Endothelial cell of umbilical vein (primary cell): ENCODE results near the gene KBTBD4. TPM values are rescaled to one million over a fixed set of nuclear protein-coding genes. Genes with fewer than 3 reads are reported as not detected.

Experiments
- BruUV-seq: library from RNA; stranded (reverse); fragments of 400-500 nt; replicated peaks from 2 replicates; lab custom pipeline; 2021; lab: Mats Ljungman, UMichigan
- CTCF ChIA-PET: fragments of 300-600, 350-600 bp; sonication (Branson Sonifier 250); formaldehyde crosslinking; loops from one replicate; lab custom pipeline; 2021; ENCODE audit warnings: antibody characterized with exemption, inconsistent platforms; lab: Charles Lee
- POLR2A ChIA-PET: fragments of 300-600, 350-600 bp; sonication (Branson Sonifier 250); formaldehyde crosslinking; loops from one replicate; lab custom pipeline; 2021; ENCODE audit warnings: antibody characterized with exemption, inconsistent platforms; lab: Charles Lee
- DNase-seq: peaks from one replicate; pipeline ENCODE4 v3.0.0-alpha.2; 2011; ENCODE audit warnings: low read depth, low spot score
- FAIRE-seq: peaks from 2 replicates; lab custom pipeline; 2011; peaks lifted over from hg19 to GRCh38; lab: Jason Lieb, UNC
- H2AFZ ChIP-seq: 2 replicates; pipeline ENCODE4 v1.6.0; 2012; ENCODE audit warnings: low read depth, low read length, control low read depth, inconsistent platforms
- H3K27ac ChIP-seq: 2 replicates; pipeline ENCODE4 v1.5.1; 2011; ENCODE audit warnings: low read depth, mild to moderate bottlenecking, control low read depth, low read length, moderate library complexity; ENCODE audit not compliant: insufficient read depth
- H3K27me3 ChIP-seq, 2 experiments: 2 replicates each; pipeline versions ENCODE4 v1.6.0 to v1.6.1; 2011; ENCODE audit warnings: low read length in 2 of 2, mixed read lengths in 1 of 2; ENCODE audit not compliant: control insufficient read depth in 2 of 2, insufficient read depth in 2 of 2
- H3K36me3 ChIP-seq, 2 experiments: 2 replicates in 1 of 2; 3 replicates in 1 of 2; pipeline ENCODE4 v1.5.1; 2011; ENCODE audit warnings: low read length in 2 of 2, mild to moderate bottlenecking in 1 of 2, moderate library complexity in 1 of 2; ENCODE audit not compliant: control insufficient read depth in 2 of 2, insufficient read depth in 2 of 2; ENCODE audit errors: extremely low read depth in 1 of 2
- H3K4me1 ChIP-seq: 3 replicates; pipeline ENCODE4 v1.5.1; 2011; ENCODE audit warnings: mild to moderate bottlenecking, low read length; ENCODE audit not compliant: control insufficient read depth, insufficient read depth; ENCODE audit errors: extremely low read depth
- H3K4me2 ChIP-seq: 2 replicates; pipeline ENCODE4 v1.6.1; 2011; ENCODE audit warnings: low read length, control low read depth, mixed read lengths; ENCODE audit not compliant: insufficient read depth
- H3K4me3 ChIP-seq, 3 experiments: fragments of 200-600 bp in 1 of 3; sonication (generic), shearing (Covaris generic) in 1 of 3; replicated peaks in 1 of 3; 2 replicates each; pipeline ENCODE4 v1.5.1; 2011 to 2016; ENCODE audit warnings: control low read depth in 3 of 3, low read length in 3 of 3, mild to moderate bottlenecking in 2 of 3, inconsistent platforms in 1 of 3, low read depth in 1 of 3, moderate library complexity in 1 of 3; ENCODE audit not compliant: insufficient read depth in 1 of 3
- H3K79me2 ChIP-seq: 2 replicates; pipeline ENCODE4 v1.6.0; 2012; ENCODE audit warnings: low read length, inconsistent platforms; ENCODE audit not compliant: control insufficient read depth, insufficient read depth
- H3K9ac ChIP-seq: replicated peaks from 2 replicates; pipeline ENCODE3; 2011; ENCODE audit warnings: low read length, control low read depth; ENCODE audit not compliant: insufficient read depth; ENCODE audit errors: extremely low read depth
- H3K9me1 ChIP-seq: replicated peaks from 3 replicates; pipeline ENCODE4 v1.6.0; 2011; ENCODE audit warnings: mild to moderate bottlenecking, low read length; ENCODE audit not compliant: control insufficient read depth, insufficient read depth; ENCODE audit errors: extremely low read depth
- H3K9me3 ChIP-seq: replicated peaks from 2 replicates; pipeline ENCODE4 v1.5.1; 2012; ENCODE audit warnings: low read length, inconsistent platforms; ENCODE audit not compliant: control insufficient read depth, insufficient read depth
- H4K20me1 ChIP-seq: replicated peaks from 2 replicates; pipeline ENCODE3; 2011; ENCODE audit warnings: mild to moderate bottlenecking, low read length; ENCODE audit not compliant: control insufficient read depth, insufficient read depth; ENCODE audit errors: extremely low read depth
- EZH2 ChIP-seq: IDR thresholded peaks from 2 replicates; pipeline ENCODE4 v1.6.1; 2012; ENCODE audit warnings: borderline replicate concordance, low read depth, mild to moderate bottlenecking, moderate library complexity, low read length, inconsistent platforms; ENCODE audit not compliant: severe bottlenecking
- FOS ChIP-seq: IDR thresholded peaks from 2 replicates; pipeline ENCODE4 v1.6.1; 2011; ENCODE audit warnings: mild to moderate bottlenecking, low read length, moderate library complexity, borderline replicate concordance; ENCODE audit not compliant: insufficient read depth
- GATA2 ChIP-seq: IDR thresholded peaks from 2 replicates; pipeline ENCODE4 v1.7.0; 2011; ENCODE audit warnings: low read depth, mild to moderate bottlenecking, moderate library complexity, mixed read lengths, low read length; ENCODE audit not compliant: insufficient read length, insufficient read depth
- JUN ChIP-seq: IDR thresholded peaks from 2 replicates; pipeline ENCODE4 v1.6.1; 2011; ENCODE audit warnings: borderline replicate concordance, low read depth; ENCODE audit not compliant: insufficient read length, insufficient read depth
- MYC ChIP-seq: IDR thresholded peaks from one replicate; pipeline ENCODE4 v1.6.1; 2011; ENCODE audit warnings: mild to moderate bottlenecking, low read depth, low read length
- POLR2A ChIP-seq: IDR thresholded peaks from 2 replicates; pipeline ENCODE4 v1.6.1; 2012; ENCODE audit warnings: low read depth, mild to moderate bottlenecking, control low read depth, low read length
- POLR2AphosphoS5 ChIP-seq: IDR thresholded peaks from 2 replicates; pipeline ENCODE4 v1.6.1; 2012; ENCODE audit warnings: low read depth, mild to moderate bottlenecking, control low read depth, low read length, moderate library complexity; ENCODE audit not compliant: insufficient read depth
- dilution Hi-C: fragments of 300-500 bp; cut with MboI; formaldehyde crosslinking; loops from one replicate; pipeline ENCODE4 v1.15.0; 2019; ENCODE audit warnings: low sequenced_read_pairs; ENCODE audit not compliant: extremely low pct_ligation_motif_present
- intact Hi-C: fragments of 100-400 bp; cut with micrococcal nuclease; formaldehyde crosslinking; loops from one replicate; pipeline ENCODE4 v1.10.0; 2022
- polyA plus RNA-seq, 4 experiments: library from polyadenylated mRNA; depleted of rRNA in 3 of 4; stranded (reverse) in 3 of 4; unstranded in 1 of 4; fragments of >200 nt; gene quantifications; 2 replicates each; pipeline versions ENCODE4 v1.2.1 to v1.2.3, GENCODE V29; 2011 to 2012; ENCODE audit warnings: missing spikeins in 1 of 4
- total RNA-seq: library from RNA; stranded (reverse); gene quantifications from 2 replicates; pipeline ENCODE4 v1.2.3, GENCODE V29; 2021
- TF ChIP-seq, protein P1 (sequence below): IDR thresholded peaks from 2 replicates; pipeline ENCODE4 v1.6.1; 2011; ENCODE audit not compliant: insufficient read depth, insufficient read length
- TF ChIP-seq, protein P2 (sequence below), 2 donors: IDR thresholded peaks; 1 replicate in 1 of 2; 2 replicates in 1 of 2; pipeline ENCODE4 v1.5.1; 2011; ENCODE audit warnings: low read length in 2 of 2, mild to moderate bottlenecking in 2 of 2, moderate library complexity in 2 of 2, control low read depth in 1 of 2, inconsistent platforms in 1 of 2, low read depth in 1 of 2; ENCODE audit not compliant: insufficient read depth in 1 of 2; ENCODE audit errors: extremely low read depth in 1 of 2

The KBTBD4 gene
- total and polyA plus RNA-seq, 2 donors (not counting 3 experiments of a cell fraction or from before 2014, with no cell fraction given), result 16.3 to 23.2 TPM

DNA sequence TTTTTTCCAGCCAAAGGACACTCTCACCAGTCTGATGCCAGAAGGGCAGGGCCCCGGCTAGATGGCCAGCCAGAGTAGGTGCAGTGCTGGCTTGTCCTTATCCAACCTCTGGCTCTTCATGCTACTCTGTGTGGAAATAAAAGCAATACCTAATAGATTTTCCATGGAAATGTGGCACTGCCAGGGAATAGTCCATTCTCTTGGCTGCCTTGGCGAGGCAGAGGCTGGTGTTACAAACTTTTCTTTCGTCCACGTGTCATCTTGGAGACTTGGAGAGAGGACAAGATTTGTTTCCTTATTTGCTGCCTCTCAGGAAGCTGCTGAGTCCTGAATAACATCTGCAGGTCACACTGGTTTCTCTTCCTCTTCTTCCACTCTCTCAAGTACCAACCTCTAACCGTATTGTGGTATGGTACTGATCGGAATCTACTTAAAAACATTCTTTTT is 32.6 kb upstream of the KBTBD4 start:
- no peaks in the 10 kb centered on the region for H3K9me1 ChIP-seq
- peaks cover 0 to 3% of the 10 kb centered on the region in 2 experiments for H3K27me3 ChIP-seq
- ChIA-PET CTCF (interaction anchor here (1.2 kb wide), 1 partner anchor 15 kb away, joined by 3 read pairs; no protein-coding TSS in a partner anchor), POLR2A (no interaction called here)
- FAIRE-seq, result no peak
- DNase-seq, result no peak
- no peaks in the 10 kb centered on the region for H3K4me1 ChIP-seq
- H3K4me2 ChIP-seq, result no peak overlapping the region
- no peak overlapping the region for H3K4me3 ChIP-seq
- H3K27ac ChIP-seq, result no peak overlapping the region
- no peaks in the 10 kb centered on the region for H3K9me3 ChIP-seq
- H4K20me1 ChIP-seq, result no peaks in the 10 kb centered on the region
- intact Hi-C loops, result no loop called here
- H3K79me2 ChIP-seq, result no peaks in the 10 kb centered on the region
- dilution Hi-C loops, result no loop called here
- no peak overlapping the region for H3K9ac ChIP-seq
- TF ChIP-seq POLR2A (no peak), MYC (no peak), EZH2 (no peak), POLR2AphosphoS5 (no peak), FOS (no peak), GATA2 (no peak)
- TF ChIP-seq, protein P1, sequence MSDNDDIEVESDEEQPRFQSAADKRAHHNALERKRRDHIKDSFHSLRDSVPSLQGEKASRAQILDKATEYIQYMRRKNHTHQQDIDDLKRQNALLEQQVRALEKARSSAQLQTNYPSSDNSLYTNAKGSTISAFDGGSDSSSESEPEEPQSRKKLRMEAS, result no peak
- no peak overlapping the region for H2AFZ ChIP-seq
- no peaks in the 10 kb centered on the region for H3K36me3 ChIP-seq
- no TSS peak for BruUV-seq

DNA sequence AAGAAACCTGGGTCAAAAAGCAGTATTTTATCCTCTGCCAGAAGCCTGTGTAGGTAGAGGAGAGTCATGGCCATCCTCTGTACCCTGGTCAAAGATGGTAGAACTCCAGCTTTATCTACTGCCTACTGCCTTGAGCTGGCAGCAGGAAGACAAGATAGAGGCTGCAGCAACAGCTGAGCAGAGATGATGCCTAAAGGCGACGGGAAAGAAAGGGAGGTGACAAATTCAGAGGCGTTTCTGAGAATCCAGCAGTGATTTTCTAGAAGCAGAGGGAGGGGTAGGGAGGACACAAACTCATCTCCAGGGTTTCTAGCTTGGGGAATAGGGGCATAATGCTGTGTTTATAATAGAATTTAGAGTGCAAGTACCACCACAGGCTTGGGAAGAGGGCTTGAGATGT is 30.9 kb upstream of the KBTBD4 start:
- Histone ChIP-seq H3K4me2 (no peak overlapping the region), H3K9ac (no peak overlapping the region), H3K36me3 (no peaks in the 10 kb centered on the region), H2AFZ (no peak overlapping the region), H3K4me3 (no peak overlapping the region), H4K20me1 (no peaks in the 10 kb centered on the region), H3K4me1 (no peaks in the 10 kb centered on the region), H3K9me3 (no peaks in the 10 kb centered on the region), H3K27me3 (peaks cover 0 to 3% of the 10 kb centered on the region in 2 experiments), H3K79me2 (no peaks in the 10 kb centered on the region), H3K27ac (no peak overlapping the region), H3K9me1 (no peaks in the 10 kb centered on the region)
- ChIA-PET CTCF (no interaction called here), POLR2A (no interaction called here)
- intact Hi-C loops (no loop called here), dilution Hi-C loops (no loop called here)
- no TSS peak for BruUV-seq
- DNase-seq (no peak), FAIRE-seq (no peak)
- TF ChIP-seq POLR2AphosphoS5 (no peak), EZH2 (no peak), JUN (no peak), POLR2A (no peak), FOS (no peak), MYC (no peak), GATA2 (no peak)
- TF ChIP-seq, protein P1, result no peak
- TF ChIP-seq, protein P2, sequence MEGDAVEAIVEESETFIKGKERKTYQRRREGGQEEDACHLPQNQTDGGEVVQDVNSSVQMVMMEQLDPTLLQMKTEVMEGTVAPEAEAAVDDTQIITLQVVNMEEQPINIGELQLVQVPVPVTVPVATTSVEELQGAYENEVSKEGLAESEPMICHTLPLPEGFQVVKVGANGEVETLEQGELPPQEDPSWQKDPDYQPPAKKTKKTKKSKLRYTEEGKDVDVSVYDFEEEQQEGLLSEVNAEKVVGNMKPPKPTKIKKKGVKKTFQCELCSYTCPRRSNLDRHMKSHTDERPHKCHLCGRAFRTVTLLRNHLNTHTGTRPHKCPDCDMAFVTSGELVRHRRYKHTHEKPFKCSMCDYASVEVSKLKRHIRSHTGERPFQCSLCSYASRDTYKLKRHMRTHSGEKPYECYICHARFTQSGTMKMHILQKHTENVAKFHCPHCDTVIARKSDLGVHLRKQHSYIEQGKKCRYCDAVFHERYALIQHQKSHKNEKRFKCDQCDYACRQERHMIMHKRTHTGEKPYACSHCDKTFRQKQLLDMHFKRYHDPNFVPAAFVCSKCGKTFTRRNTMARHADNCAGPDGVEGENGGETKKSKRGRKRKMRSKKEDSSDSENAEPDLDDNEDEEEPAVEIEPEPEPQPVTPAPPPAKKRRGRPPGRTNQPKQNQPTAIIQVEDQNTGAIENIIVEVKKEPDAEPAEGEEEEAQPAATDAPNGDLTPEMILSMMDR (IDR thresholded peaks at IDR 0.05; ENCODE audit: extremely low read depth in 1 of 2, insufficient read depth in 1 of 2, low read depth in 1 of 2, low read length in 2 of 2), result no peak
